Aorta (tissue), 5 donors: ENCODE results near the gene ZMYND19. TPM values are rescaled to one million over a fixed set of nuclear protein-coding genes. Genes with fewer than 3 reads are reported as not detected.
A peak's percentile ranks its signal among the peaks of the same experiment; 100 is the strongest.
"Not testable (repeated sequence)": the region's sequence is repeated elsewhere in the genome, so short reads cannot be mapped to it uniquely, and the experiment has no call there.

ENCODE experiments used
- ATAC-seq: fragments of 200-7000 bp; cut with Tn5 transposase; one replicate; pipeline ENCODE4 v1.9.1; 2022; ENCODE audit warnings: moderate library complexity; ENCODE audit not compliant: low FRiP score
- DNase-seq, 2 donors: peaks; one replicate each; pipeline ENCODE4 v3.0.0-alpha.2; 2020
- H3K27ac ChIP-seq, 2 donors: one replicate each; pipeline ENCODE4 v1.5.1; 2013; ENCODE audit warnings: low read length in 2 of 2, mild to moderate bottlenecking in 2 of 2, moderate library complexity in 2 of 2, control low read depth in 1 of 2, inconsistent platforms in 1 of 2, low read depth in 1 of 2
- H3K27me3 ChIP-seq, 2 donors: one replicate each; pipeline ENCODE4 v1.6.1; 2013; ENCODE audit warnings: control low read depth in 1 of 2, low read length in 1 of 2, mild to moderate bottlenecking in 1 of 2, moderate library complexity in 1 of 2; ENCODE audit not compliant: insufficient read depth in 2 of 2, control insufficient read depth in 1 of 2
- H3K36me3 ChIP-seq, 2 donors: one replicate each; pipeline ENCODE4 v1.6.1; 2013; ENCODE audit warnings: control low read depth in 1 of 2, low read length in 1 of 2, mild to moderate bottlenecking in 1 of 2; ENCODE audit not compliant: insufficient read depth in 2 of 2, control insufficient read depth in 1 of 2
- H3K4me1 ChIP-seq, 2 donors: one replicate each; pipeline ENCODE4 v1.6.1; 2013; ENCODE audit warnings: low read length in 2 of 2, control low read depth in 1 of 2, mild to moderate bottlenecking in 1 of 2, moderate library complexity in 1 of 2; ENCODE audit not compliant: insufficient read depth in 2 of 2, control insufficient read depth in 1 of 2
- H3K4me3 ChIP-seq, 2 donors: one replicate each; pipeline ENCODE4 v1.5.1; 2013; ENCODE audit warnings: low read length in 2 of 2, control low read depth in 1 of 2, mild to moderate bottlenecking in 1 of 2
- H3K9me3 ChIP-seq: one replicate; pipeline ENCODE4 v1.6.1; 2013; ENCODE audit warnings: mild to moderate bottlenecking, low read length; ENCODE audit not compliant: control insufficient read depth
- WGBS, 2 donors: extraction: QIAGEN DNeasy Blood & Tissue Kit; methylation state at CpG; one replicate each; pipeline ENCODE4 v1.1.7; 2013; 5-methylcytosine and 5-hydroxymethylcytosine counted together
- intact Hi-C, 2 donors: fragments of 100-400 bp; cut with DNase I; formaldehyde crosslinking; loops; one replicate each; pipeline versions ENCODE4 v1.14.2 to v1.15.0; 2022
- polyA plus RNA-seq, 2 donors: library from polyadenylated mRNA; stranded (reverse); fragments of 200-250 nt; gene quantifications; one replicate each; pipeline ENCODE4 v1.2.3, GENCODE V29; 2013
- total RNA-seq, 2 donors: library from RNA; stranded (reverse); fragmentation: NEBNext Ultra II Directional; extraction: Animal tissue kit (Norgen Biotek cat#: 25700); gene quantifications; one replicate each; pipeline ENCODE4 v1.2.1, GENCODE V29; 2021
- donor health status: healthy with polysubstance abuse.
- donor health status: Bipolar disorder and iron deficiency.
- donor health status: DM: no; HTN: no; CAD: no.
- donor health status: DM: no; HTN: no; CAD: no.
- donor health status: DM: yes; HTN: yes; CAD: no.

The ZMYND19 gene
- total and polyA plus RNA-seq, 4 donors = 8.0 to 15.0 (median 11.5) TPM

- intact Hi-C loops = no loop called here
- Histone ChIP-seq H3K4me3 (no peak overlapping the region), H3K27me3 (no peaks in the 10 kb centered on the region), H3K4me1 (no peaks in the 10 kb centered on the region), H3K36me3 (no peaks in the 10 kb centered on the region), H3K27ac (no peak overlapping the region), H3K9me3 (no peaks in the 10 kb centered on the region)
- DNase-seq (peak in 1 of 2 donors; percentile 4), ATAC-seq (no peak)
- 77 to 87% methylated on average over 1 of the region's 1 CpG for WGBS, 2 donors
Observed at GRCh38 chr9:137630126-137630525, 39.8 kb upstream of the ZMYND19 start.

- H3K4me1 ChIP-seq, H3K4me3 ChIP-seq, ATAC-seq, intact Hi-C loops, H3K36me3 ChIP-seq, H3K9me3 ChIP-seq, H3K27me3 ChIP-seq, H3K27ac ChIP-seq: not testable (repeated sequence)
- 97% methylated on average over 14 of the region's 14 CpGs for WGBS, 2 donors
- peak in 1 of 2 donors; percentile 46 for DNase-seq
Observed at GRCh38 chr9:137627406-137627805, 37.1 kb upstream of the ZMYND19 start.

- Histone ChIP-seq H3K27me3 (no peaks in the 10 kb centered on the region), H3K27ac (no peak overlapping the region), H3K4me1 (no peaks in the 10 kb centered on the region), H3K4me3 (no peak overlapping the region), H3K36me3 (no peaks in the 10 kb centered on the region), H3K9me3 (no peaks in the 10 kb centered on the region)
- ATAC-seq (no peak), DNase-seq (no peak)
- WGBS, 2 donors = 77 to 86% methylated on average over 4 of the region's 4 CpGs
- intact Hi-C loops = no loop called here
Observed at GRCh38 chr9:137626464-137626863, 36.2 kb upstream of the ZMYND19 start.

GRCh38 chr9:137622211-137622610 is 31.9 kb upstream of the ZMYND19 start:
- H3K36me3 ChIP-seq, H3K4me3 ChIP-seq, intact Hi-C loops, H3K27ac ChIP-seq, H3K27me3 ChIP-seq, H3K9me3 ChIP-seq, DNase-seq, H3K4me1 ChIP-seq, ATAC-seq: not testable (repeated sequence)
- WGBS, 2 donors = 81 to 86% methylated on average over 8 of the region's 8 CpGs

GRCh38 chr9:137621131-137621757 is 30.9 kb upstream of the ZMYND19 start:
- H3K27ac ChIP-seq = no peak overlapping the region
- H3K4me3 ChIP-seq = no peak overlapping the region
- no peaks in the 10 kb centered on the region for H3K27me3 ChIP-seq
- WGBS, 2 donors = 53 to 54% methylated on average over 6 of the region's 6 CpGs
- DNase-seq (no peak), ATAC-seq (no peak)
- H3K36me3 ChIP-seq = no peaks in the 10 kb centered on the region
- H3K9me3 ChIP-seq = no peaks in the 10 kb centered on the region
- intact Hi-C loops = no loop called here
- H3K4me1 ChIP-seq = no peaks in the 10 kb centered on the region

GRCh38 chr9:137620581-137620980 is 30.3 kb upstream of the ZMYND19 start:
- Histone ChIP-seq H3K36me3 (no peaks in the 10 kb centered on the region), H3K4me3 (no peak overlapping the region), H3K9me3 (no peaks in the 10 kb centered on the region), H3K4me1 (no peaks in the 10 kb centered on the region), H3K27me3 (no peaks in the 10 kb centered on the region), H3K27ac (no peak overlapping the region)
- intact Hi-C loops = no loop called here
- DNase-seq = no peak
- 72 to 79% methylated on average over 7 of the region's 7 CpGs for WGBS, 2 donors
- no peak for ATAC-seq

GRCh38 chr9:137620048-137620405 is 29.7 kb upstream of the ZMYND19 start:
- intact Hi-C loops = no loop called here
- no peaks in the 10 kb centered on the region for H3K9me3 ChIP-seq
- H3K27ac ChIP-seq = no peak overlapping the region
- ATAC-seq (no peak), DNase-seq (no peak)
- no peaks in the 10 kb centered on the region for H3K4me1 ChIP-seq
- no peaks in the 10 kb centered on the region for H3K27me3 ChIP-seq
- H3K4me3 ChIP-seq = peak overlapping the region; percentile 90 to 92
- 50 to 54% methylated on average over 4 of the region's 4 CpGs for WGBS, 2 donors
- no peaks in the 10 kb centered on the region for H3K36me3 ChIP-seq

- Histone ChIP-seq H3K27ac (peak overlapping the region; percentile 14 to 72), H3K4me1 (no peaks in the 10 kb centered on the region), H3K36me3 (no peaks in the 10 kb centered on the region), H3K4me3 (peak overlapping the region; percentile 90 to 92), H3K27me3 (no peaks in the 10 kb centered on the region), H3K9me3 (no peaks in the 10 kb centered on the region)
- peak; percentile 66 to 80 for DNase-seq
- peak; percentile 24 for ATAC-seq
- intact Hi-C loops = no loop called here
- 1% methylated on average over 27 to 58 of the region's 58 CpGs for WGBS, 2 donors
Observed at GRCh38 chr9:137619240-137620047, 29.1 kb upstream of the ZMYND19 start.
